HepG2 (cell line): ENCODE data around the gene ALKBH5. TPM values are rescaled to one million over a fixed set of nuclear protein-coding genes. Genes with fewer than 3 reads are reported as not detected.
A peak's percentile ranks its signal among the peaks of the same experiment; 100 is the strongest.

Source experiments
- ATAC-seq: fragments of 200-7000 bp; cut with Tn5 transposase; 3 replicates; pipeline ENCODE4 v1.9.1; 2020; ENCODE audit warnings: mild to moderate bottlenecking, moderate library complexity
- BruUV-seq: library from RNA; stranded (reverse); fragments of 400-500 nt; replicated peaks from 2 replicates; lab custom pipeline; 2021; lab: Mats Ljungman, UMichigan
- CTCF ChIA-PET: fragments of 300-600 bp; formaldehyde crosslinking; extraction: SDS; loops from one replicate; lab custom pipeline; 2021; ENCODE audit warnings: low total read pairs, inconsistent platforms, low intra/inter-chr PET ratio; lab: Yijun Ruan, JAX
- POLR2A ChIA-PET: fragments of 350-600 bp; sonication (Branson Sonifier 250); formaldehyde crosslinking; loops from one replicate; lab custom pipeline; 2020; ENCODE audit warnings: antibody characterized with exemption, inconsistent platforms; lab: Yijun Ruan, JAX
- DNase-seq: peaks from one replicate; pipeline ENCODE4 v3.0.0-alpha.2; 2015; ENCODE audit warnings: low spot score
- FAIRE-seq: peaks from 3 replicates; lab custom pipeline; 2011; peaks lifted over from hg19 to GRCh38; lab: Jason Lieb, UNC
- H2AFZ ChIP-seq: one replicate; pipeline ENCODE4 v1.6.1; 2011; ENCODE audit warnings: low read length, inconsistent platforms
- H3K27ac ChIP-seq: fragments of 300-600 bp; 3 replicates; pipeline ENCODE4 v1.8.0; 2011; ENCODE audit warnings: mixed run types, mild to moderate bottlenecking, mixed read lengths, low read length, inconsistent platforms; ENCODE audit not compliant: insufficient read depth; ENCODE audit errors: extremely low read length
- H3K27me3 ChIP-seq, 2 experiments: fragments of 200-600 bp in 1 of 2; 2 replicates in 1 of 2; 3 replicates in 1 of 2; pipeline versions ENCODE4 v1.6.0 to v1.8.0; 2011; ENCODE audit warnings: low read length in 2 of 2, mild to moderate bottlenecking in 2 of 2, moderate library complexity in 2 of 2, inconsistent platforms in 1 of 2; ENCODE audit not compliant: insufficient read depth in 2 of 2, control insufficient read depth in 1 of 2
- H3K36me3 ChIP-seq, 2 experiments: fragments of 200-600 bp in 1 of 2; replicated peaks in 1 of 2; 2 replicates in 1 of 2; 3 replicates in 1 of 2; pipeline versions ENCODE4 v1.5.1 to v1.8.0; 2011; ENCODE audit warnings: low read length in 2 of 2, inconsistent platforms in 1 of 2; ENCODE audit not compliant: insufficient read depth in 2 of 2, control insufficient read depth in 1 of 2
- H3K4me1 ChIP-seq: 2 replicates; pipeline ENCODE4 v1.5.1; 2012; ENCODE audit warnings: low read length, inconsistent platforms; ENCODE audit not compliant: insufficient read depth
- H3K4me2 ChIP-seq: 2 replicates; pipeline ENCODE4 v1.6.0; 2011; ENCODE audit warnings: low read depth, low read length, inconsistent platforms
- H3K4me3 ChIP-seq, 3 experiments: fragments of 200-600 bp in 1 of 3; sonication (generic), shearing (Covaris generic) in 1 of 3; replicated peaks in 1 of 3; 2 replicates each; pipeline ENCODE4 v1.5.1; 2011 to 2016; ENCODE audit warnings: low read length in 3 of 3, inconsistent platforms in 2 of 3, low read depth in 2 of 3, mild to moderate bottlenecking in 2 of 3, control low read depth in 1 of 3, mixed read lengths in 1 of 3; ENCODE audit not compliant: insufficient read depth in 1 of 3
- H3K79me2 ChIP-seq: one replicate; pipeline ENCODE4 v1.6.1; 2011; ENCODE audit warnings: low read length, inconsistent platforms; ENCODE audit not compliant: insufficient read depth
- H3K9ac ChIP-seq: 2 replicates; pipeline ENCODE4 v1.6.0; 2011; ENCODE audit warnings: mild to moderate bottlenecking, low read depth, low read length, inconsistent platforms; ENCODE audit not compliant: insufficient read depth
- H3K9me3 ChIP-seq: 2 replicates; pipeline ENCODE4 v1.5.1; 2012; ENCODE audit warnings: mild to moderate bottlenecking, low read length
- H4K20me1 ChIP-seq: 2 replicates; pipeline ENCODE4 v1.6.0; 2011; ENCODE audit warnings: inconsistent platforms, mild to moderate bottlenecking, low read length, moderate library complexity; ENCODE audit not compliant: insufficient read depth
- ATF7-NPFF ChIP-seq: sonication (generic); formaldehyde crosslinking; IDR thresholded peaks from 2 replicates; pipeline ENCODE4 v1.8.1; 2023; ENCODE audit warnings: mild to moderate bottlenecking, low read depth, missing genetic modification reagents, moderate library complexity
- EED ChIP-seq: sonication (generic); formaldehyde crosslinking; IDR thresholded peaks from 2 replicates; pipeline ENCODE4 v1.5.0; 2020; ENCODE audit warnings: mild to moderate bottlenecking, missing genetic modification reagents
- ELF4 ChIP-seq: sonication (generic); formaldehyde crosslinking; IDR thresholded peaks from 2 replicates; pipeline ENCODE4 v1.5.0; 2020; ENCODE audit warnings: missing genetic modification reagents, mild to moderate bottlenecking, moderate library complexity, borderline replicate concordance
- NKX3-1 ChIP-seq: sonication (generic); formaldehyde crosslinking; IDR thresholded peaks from 2 replicates; pipeline ENCODE4 v1.5.0; 2020; ENCODE audit warnings: missing genetic modification reagents
- PBX3 ChIP-seq: sonication (generic); formaldehyde crosslinking; IDR thresholded peaks from 2 replicates; pipeline ENCODE4 v1.8.1; 2023; ENCODE audit warnings: missing genetic modification reagents, inconsistent platforms, borderline replicate concordance
- ZMYM3 ChIP-seq: sonication (generic); formaldehyde crosslinking; IDR thresholded peaks from 2 replicates; pipeline ENCODE4 v1.5.1; 2020; ENCODE audit warnings: mild to moderate bottlenecking, missing genetic modification reagents
- ZNF484 ChIP-seq: sonication (generic); formaldehyde crosslinking; IDR thresholded peaks from 2 replicates; pipeline ENCODE4 v1.5.1; 2020; ENCODE audit warnings: mild to moderate bottlenecking, low read depth, missing genetic modification reagents, borderline replicate concordance
- ZNF777 ChIP-seq: sonication (generic); formaldehyde crosslinking; IDR thresholded peaks from 2 replicates; pipeline ENCODE4 v1.4.0; 2020; ENCODE audit warnings: missing genetic modification reagents
- WGBS: methylation state at CpG from one replicate; pipeline ENCODE4 v1.1.6; 2017; ENCODE audit warnings: low lambda C conversion rate; 5-methylcytosine and 5-hydroxymethylcytosine counted together
- in situ Hi-C: cut with HindIII; loops from 2 replicates; pipeline ENCODE4 v1.10.0; 2017; ENCODE audit warnings: low pct_unique_long_range_greater_than_20kb; ENCODE audit not compliant: extremely low pct_ligation_motif_present
- intact Hi-C: fragments of 100-400 bp; cut with micrococcal nuclease; formaldehyde crosslinking; loops from one replicate; pipeline ENCODE4 v1.10.0; 2022; ENCODE audit not compliant: unreplicated experiment
- polyA plus RNA-seq, 8 experiments: library from polyadenylated mRNA; depleted of rRNA in 3 of 8; stranded (reverse) in 7 of 8; unstranded in 1 of 8; fragments of >200 nt; fragmentation: Illumina TruSeq in 4 of 8; extraction: Trizol in 4 of 8; gene quantifications; 2 replicates each; pipeline versions ENCODE4 v1.2.1 to v1.2.3, GENCODE V29; 2011 to 2016; ENCODE audit warnings: low read depth in 4 of 8, missing spikeins in 1 of 8, mixed read lengths in 1 of 8; ENCODE audit not compliant: insufficient read depth in 1 of 8
- total RNA-seq, 5 experiments: library from RNA; depleted of rRNA; stranded (reverse); fragments of >200 nt; fragmentation: Illumina TruSeq; extraction: Trizol; gene quantifications; 2 replicates each; pipeline ENCODE4 v1.2.3, GENCODE V29; 2016; ENCODE audit warnings: low read depth in 1 of 5

Gene ALKBH5
- total and polyA plus RNA-seq, 2 of the 13 experiments (the other 11 are each of a cell fraction or from before 2014, with no cell fraction given), result 68.9 to 76.9 TPM

GRCh38 chr17:18218756-18219415 is 35.3 kb downstream of the ALKBH5 start:
- no peak overlapping the region for H3K9ac ChIP-seq
- intact Hi-C loops, result no loop called here
- FAIRE-seq, result no peak
- CTCF ChIA-PET, result no interaction called here
- no peak overlapping the region for H3K4me3 ChIP-seq
- H2AFZ ChIP-seq, result no peak overlapping the region
- peak; percentile 15; the same call in 2 of the 3 replicates for ATAC-seq
- H3K9me3 ChIP-seq, result no peaks in the 10 kb centered on the region
- H3K36me3 ChIP-seq, result no peaks in the 10 kb centered on the region
- TF ChIP-seq ATF7-NPFF (CRISPR knock-in tag), result no peak
- TF ChIP-seq PBX3, result no peak
- TF ChIP-seq ELF4, result no peak
- no peak for TF ChIP-seq ZMYM3 (CRISPR knock-in tag)
- no peak for TF ChIP-seq NKX3-1
- TF ChIP-seq ZNF777 (CRISPR knock-in tag), result no peak
- no peak for TF ChIP-seq EED
- TF ChIP-seq ZNF484, result no peak
- no peak for DNase-seq
- in situ Hi-C loops, result no loop called here
- POLR2A ChIA-PET, result interaction anchor here (1.5 kb wide), 1 partner anchor 35 kb away, joined by 3 read pairs; the partner anchor contains the start of gene ALKBH5
- no peaks in the 10 kb centered on the region for H3K79me2 ChIP-seq
- no peak overlapping the region for H3K4me2 ChIP-seq
- WGBS, result 27% methylated on average over 4 of the region's 4 CpGs
- BruUV-seq, result no TSS peak
- H3K27ac ChIP-seq, result no peak overlapping the region
- H3K4me1 ChIP-seq, result peaks cover 7% of the 10 kb centered on the region
- peaks cover 0 to 3% of the 10 kb centered on the region in 2 experiments; a peak in 1 of 5 replicates for H3K27me3 ChIP-seq
- no peaks in the 10 kb centered on the region for H4K20me1 ChIP-seq
